ENCODE results near the gene CLCF1.

CLCF1 gene

DNA sequence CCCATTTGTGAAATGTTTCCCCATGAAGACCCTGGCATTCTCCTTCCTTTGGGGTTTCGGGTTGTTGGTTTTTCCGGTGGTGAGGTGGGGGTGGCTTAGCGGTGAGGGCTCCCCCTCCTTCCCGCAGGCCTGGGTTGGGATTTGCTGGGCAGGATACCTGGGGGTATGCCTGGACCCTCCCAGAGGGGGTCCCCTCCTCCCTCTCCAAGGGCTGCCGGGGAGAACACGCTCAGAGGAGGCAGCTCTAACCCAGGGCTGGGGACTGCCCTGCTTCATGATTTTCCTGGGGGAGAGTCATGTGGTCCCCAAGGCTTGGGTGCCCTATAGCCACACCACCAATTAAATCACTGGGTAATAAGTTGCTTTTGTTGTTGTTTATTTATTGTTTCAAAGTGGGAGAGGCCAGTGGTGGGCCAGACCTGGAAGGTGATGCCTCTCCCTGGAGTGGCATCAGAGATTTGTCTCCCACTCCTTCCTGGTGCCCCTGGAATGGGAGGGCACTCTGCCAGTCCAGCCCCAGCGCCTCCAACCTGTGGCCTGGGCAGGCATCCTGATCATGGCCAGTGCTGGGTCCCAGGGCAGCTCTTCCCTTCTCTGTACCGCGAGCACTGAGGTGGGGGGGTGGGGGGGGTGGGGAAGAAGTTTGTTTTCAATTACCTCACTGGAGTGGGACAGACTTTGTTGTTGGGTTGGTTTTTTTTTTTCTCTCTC lies 1.3 kb upstream of the CLCF1 start:
- peak; percentile 87 for DNase-seq

DNA sequence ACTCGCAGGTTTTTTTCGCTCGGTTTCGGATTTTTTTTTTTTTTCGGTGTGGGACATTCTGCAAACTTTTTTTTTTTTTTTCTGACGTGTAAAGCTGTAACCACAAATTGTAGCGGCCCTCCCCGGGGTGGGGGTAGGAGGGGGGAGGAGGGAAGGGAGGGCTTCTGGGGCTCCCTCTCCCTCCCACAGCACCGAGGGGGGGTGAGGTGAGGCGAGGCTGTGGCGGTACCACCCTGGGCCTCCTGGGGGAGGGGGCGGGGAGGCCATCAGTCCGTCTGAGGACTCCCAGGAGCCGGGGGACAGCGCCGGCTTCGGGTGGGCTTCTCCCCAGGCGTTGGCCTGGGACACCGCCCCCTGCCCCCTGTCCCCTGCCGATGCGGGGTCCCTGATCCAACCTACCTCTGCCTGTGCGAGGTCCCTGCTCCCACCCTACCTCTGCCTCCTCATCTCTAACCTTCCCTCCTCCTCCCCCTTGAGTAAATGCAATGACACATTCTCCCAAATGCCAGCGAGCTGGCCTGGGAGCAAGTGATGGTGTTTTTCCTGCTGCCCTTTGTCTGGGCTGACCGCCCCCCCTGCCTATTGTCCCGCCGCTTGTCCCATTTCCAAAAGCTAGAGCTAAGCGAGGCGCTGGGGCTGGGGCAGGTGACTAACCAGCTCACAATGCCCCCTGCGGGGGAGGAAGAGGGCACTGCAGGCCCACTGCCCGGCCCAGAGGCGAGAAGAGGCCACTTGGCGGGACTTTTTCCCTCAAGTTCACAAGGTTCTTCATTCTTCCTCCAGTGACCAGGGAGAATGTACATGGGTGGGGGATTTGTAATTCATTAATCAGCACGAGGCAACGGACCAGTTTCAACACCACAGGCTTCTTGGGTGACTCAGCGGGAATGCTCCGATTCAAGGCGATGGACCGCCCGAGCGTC lies 511 bp upstream of the CLCF1 start:
- DNase-seq = peak; percentile 100

DNA sequence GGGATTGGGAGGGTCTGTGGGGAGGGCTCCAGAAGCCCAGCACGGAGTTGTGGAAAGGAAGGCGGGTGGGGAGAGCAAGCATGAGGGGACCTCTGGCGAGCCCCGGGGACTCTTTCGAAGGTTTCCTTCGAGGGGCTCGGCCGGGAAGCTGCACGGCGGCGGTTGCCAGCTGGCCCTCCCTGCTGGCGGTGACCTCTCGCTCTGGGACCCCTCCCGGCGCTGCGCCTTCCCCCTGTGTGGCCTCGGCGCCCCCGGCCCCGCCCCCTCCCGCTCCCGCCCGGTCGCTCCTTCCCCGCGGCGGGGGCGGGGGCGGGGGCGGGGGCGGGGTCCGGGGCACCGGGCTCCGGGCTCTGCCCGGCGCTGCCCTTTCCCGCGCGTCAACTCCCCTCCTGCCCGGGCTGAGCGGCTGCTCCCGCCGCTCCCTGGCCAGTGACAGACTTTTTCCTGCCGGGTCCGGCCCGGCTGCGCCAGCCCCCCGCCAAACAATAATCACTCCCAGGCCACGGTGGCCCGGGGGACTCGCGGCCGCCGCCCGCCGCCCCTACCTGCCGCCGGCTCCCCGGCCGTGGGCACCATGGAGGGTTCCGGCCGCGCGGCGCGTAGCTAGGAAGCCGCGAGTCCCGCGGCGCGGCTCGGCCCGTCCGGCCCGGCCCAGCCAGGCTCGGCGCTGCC lies 941 bp downstream of the CLCF1 start:
- no peak for DNase-seq

DNA sequence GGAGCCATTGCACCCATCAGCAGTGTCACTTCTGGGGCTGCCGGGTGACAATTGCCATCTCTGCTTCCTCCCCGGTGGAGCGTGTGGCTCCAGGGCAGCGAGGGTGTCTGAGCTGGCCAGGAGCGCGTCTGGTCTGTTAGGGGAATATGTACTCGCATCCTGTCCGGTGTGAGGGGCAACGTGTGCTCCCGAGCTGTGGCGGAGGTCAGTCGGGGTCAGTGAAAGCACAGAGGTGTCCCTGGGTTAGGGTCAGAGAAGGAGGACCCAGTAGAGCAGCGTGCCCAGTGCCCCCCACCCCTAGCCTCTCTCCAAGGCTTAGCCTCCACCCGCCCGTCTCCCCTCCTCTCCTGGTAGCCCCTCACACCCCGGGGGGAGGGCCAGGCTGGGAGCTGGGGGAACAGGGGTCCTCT lies 1.5 kb downstream of the CLCF1 start:
- DNase-seq = no peak

DNA sequence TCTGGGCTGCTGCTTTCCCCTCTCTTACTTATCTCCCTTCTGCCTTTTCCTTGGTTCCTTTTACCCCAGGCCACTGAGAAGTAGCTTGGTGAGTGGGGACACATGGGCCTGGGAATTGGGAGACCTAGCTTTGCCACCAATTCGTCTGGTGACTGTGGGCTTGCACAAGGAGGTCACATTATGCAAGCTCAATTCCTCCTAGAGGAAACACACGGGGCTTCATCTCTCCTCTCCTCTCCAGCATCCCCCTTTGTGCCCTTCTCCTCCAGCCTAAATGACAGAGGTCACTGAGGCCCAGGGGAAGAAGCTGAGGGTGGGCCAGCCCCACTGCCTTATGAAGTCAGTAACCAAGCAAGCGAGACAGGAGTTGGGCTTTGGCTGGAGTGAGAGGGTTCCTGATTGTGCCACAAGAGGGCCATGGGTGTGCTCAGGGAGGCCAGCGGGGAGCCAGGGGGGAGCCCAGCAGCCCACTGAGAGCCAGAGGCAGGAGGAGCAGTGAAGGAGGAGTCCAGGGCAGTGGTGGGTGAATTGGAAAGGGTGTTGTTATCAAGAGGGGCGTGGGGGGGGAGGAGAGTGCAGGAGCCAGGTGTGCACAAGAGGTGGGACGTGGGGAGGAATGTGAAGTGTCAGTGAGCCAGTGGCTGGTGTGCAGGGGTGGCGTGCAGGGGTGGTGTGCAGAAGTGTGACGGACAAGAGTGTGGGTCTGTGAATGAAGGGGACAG lies 2.0 kb downstream of the CLCF1 start:
- peak; percentile 48 for DNase-seq

DNA sequence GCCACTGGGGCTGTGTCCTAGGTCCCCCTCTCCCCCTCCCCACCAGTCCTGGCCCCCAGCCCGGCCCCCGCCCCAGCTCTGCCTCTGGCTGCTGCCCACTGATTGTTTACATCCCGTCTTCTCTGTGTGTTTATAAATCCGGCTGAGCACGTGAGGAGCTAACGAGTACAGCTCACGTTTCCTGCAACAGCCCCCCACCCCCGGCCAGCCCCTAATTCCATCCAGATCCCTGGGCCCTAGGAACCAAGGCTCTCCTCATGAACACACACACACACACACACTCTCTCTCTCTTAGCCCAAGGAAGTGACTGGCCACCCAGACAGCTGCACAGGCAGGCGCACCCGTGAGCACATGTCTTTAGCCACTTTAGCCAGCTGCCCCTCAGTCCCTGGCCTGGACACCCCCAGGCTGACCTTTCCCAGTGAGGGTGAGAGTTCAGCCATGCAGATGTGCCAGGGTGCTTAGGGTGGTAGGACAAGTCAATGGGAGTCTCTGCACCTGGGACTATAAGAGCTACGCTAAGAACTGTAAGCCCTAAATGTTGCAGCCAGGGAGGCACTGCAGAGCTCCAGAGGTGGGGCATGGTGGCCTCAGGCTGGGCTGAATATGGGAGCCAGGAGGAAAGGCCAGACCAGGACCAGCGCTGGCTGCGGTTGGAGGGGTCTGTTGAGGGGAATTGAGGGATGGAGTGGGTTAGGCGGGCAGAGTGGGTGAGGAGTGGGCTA lies 2.9 kb downstream of the CLCF1 start:
- no peak for DNase-seq

DNA sequence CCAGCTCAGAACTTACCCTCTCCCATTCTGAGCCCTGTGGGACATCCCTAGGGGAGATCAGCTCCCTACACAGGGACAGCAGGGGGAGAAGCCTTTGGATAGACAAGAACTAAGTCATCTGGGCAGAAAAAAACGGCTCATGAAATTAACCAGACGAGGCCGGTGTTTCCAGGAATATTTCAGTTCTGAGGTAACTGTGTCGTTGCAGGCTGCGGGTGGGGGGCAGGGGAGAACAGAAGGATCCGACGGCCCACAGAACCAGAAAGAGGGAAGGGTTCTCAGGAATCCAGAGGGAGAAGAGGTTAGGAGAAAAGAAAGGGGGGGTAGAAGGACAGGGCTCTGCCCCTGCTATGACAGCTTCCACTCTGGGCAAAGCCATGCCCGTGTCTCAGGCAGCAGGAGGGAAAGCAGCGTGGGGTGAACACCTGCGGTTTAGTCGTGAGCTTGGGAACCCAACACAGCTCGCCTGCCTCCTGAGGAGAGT lies 3.6 kb downstream of the CLCF1 start:
- DNase-seq = peak; percentile 47

DNA sequence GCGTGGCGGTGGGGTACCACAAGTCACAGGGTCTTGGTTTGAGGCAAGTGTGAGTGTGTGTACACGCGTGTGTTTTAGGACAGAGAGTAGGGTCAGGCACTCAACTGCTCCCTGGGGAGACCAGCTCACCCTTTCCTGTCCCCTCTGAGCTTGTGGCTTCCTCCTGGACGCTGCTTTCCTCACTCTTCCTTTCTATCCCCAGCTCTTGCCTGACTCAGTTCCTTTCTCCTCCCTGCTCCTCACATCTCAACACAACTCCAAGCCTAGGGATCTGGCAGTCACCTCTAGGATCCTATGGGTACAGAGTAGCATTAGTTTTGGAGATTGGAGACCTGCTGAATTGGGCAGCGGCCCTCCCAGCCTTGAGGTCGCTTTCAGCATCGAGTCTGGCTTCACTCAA lies 4.1 kb downstream of the CLCF1 start:
- DNase-seq = no peak

DNA sequence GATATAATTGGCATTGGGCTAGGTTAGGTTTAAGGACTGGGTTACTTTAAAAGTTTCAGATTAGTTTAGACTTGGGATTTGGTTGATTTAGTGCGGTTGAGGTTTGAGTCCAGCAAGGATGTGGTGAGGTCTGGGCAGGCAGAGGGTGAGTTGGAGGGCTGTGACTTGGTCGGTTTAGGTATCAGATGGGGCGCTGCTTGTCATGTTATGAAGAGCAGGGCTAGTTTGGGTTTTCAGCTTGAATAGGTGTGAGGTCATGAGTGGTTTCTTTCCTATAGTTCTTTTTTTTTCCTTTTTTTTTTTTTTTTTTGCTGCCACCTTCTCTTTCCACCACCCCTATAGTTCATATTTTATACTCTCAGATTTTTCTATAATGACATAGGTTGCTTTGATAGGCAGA lies 4.8 kb downstream of the CLCF1 start:
- no peak for DNase-seq

DNA sequence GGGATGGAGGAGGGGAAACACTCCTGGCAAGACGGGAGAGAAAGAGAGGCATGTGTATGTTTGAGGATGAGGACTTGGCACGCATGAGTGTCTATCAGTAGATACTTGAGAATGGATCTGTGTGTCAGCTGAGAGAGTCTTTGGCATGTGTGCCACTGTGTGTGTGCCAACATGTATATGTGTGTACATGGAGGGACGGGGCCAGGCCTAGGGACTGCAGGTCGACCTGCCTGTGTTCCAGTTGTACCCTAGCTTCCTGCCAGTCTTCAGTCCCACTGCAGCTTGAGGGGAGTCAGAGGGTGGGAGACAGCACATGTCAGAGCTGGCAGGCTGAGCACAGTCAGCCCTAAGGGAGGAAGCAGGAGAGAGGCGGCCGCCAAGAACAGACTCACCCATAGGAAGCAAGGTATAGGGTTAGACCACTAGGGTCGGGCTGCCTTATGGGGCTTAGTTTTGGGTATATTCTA lies 5.6 kb downstream of the CLCF1 start:
- DNase-seq = no peak

DNA sequence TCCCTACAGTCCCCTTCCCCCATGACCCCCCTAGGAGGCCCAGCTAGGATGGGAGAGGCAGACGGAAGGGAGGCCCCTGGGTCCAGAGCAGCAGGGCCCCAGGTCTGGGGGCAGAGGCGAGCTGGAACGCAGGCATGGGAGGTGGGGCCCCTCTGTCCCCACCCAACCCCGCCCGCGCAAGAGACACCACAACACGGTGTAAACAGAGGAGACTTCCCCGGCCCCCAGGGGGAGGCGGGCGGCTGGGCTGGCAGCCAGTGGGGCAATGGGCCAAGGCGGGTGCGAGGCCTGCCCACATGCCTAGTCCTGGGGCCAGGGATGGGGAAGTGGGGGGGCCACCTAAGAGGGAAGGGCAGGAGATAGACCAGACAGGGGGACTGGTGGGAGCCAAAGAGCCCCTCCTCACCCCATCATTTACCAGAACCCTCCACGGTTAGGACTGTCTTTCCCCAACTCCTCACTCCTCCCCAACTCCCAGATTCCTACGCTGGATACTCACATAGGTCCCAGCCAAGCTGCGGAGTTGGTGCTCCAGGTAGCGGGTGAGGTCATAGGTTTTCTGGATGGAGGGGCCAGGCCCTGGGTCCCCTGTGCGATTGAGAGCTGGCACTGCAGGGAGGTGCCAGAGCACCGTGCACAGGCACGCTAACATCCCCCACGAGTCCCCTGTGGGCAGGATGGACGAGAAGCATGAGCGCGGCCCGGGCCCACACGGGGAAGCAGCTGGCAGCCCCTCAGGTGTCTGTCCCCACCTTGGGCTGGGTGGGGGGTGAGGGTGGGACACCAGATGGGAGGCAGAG lies 6.2 kb downstream of the CLCF1 start:
- DNase-seq = no peak

DNA sequence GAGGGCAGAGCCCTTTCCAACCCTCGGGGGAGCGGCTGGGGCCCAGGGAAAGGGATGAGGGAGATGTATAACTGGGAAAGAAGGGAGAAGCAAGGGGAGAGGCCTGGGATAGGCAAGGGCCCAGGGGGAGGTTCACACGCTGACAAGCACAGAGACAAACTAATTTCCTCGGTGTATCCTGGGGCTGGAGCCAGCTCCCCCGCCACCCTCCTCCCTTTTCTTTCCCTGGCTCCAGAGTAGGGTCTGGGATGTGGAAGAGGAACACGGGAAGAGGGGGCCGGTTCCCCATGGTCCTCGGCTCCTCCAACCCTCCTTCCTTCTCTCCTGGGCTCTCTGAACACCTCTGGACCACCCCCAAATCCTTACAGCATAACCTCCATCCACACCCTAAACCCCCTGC lies 6.9 kb downstream of the CLCF1 start:
- no peak for DNase-seq

DNA sequence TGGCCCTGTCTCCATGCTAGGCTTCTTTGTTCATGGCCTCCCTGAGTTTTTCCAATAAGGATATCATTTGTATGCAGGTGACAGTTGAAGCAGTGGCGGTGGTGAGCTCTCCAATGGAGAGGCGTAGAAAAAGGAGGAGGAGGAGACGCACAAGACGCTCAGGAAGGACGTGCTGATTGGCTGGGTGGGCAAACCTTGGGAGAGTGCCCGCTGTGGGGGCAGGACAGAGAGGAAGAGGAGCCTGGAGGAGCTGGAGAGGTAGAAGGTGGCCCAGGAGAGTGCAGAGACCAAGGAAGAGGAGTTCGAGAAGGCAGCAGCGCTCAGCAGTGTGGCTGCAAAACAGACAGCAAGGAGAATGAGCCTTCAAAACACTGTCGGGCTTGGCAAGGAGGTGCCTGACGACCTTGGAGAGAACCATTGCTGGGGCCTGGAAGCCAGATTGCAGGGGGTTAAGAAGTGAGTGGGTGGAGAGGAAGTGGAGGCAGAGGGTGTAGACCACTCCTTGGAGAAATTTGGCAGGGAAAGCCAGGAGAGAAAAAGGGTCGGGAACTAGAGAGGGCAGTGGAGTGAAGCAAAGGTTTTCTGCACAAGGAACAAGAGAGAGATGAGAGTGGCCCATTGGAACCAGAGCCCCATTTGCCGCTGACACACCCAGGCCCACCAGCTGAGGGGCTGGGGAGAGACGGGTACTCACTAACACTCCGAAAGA lies 7.5 kb downstream of the CLCF1 start:
- DNase-seq = no peak

DNA sequence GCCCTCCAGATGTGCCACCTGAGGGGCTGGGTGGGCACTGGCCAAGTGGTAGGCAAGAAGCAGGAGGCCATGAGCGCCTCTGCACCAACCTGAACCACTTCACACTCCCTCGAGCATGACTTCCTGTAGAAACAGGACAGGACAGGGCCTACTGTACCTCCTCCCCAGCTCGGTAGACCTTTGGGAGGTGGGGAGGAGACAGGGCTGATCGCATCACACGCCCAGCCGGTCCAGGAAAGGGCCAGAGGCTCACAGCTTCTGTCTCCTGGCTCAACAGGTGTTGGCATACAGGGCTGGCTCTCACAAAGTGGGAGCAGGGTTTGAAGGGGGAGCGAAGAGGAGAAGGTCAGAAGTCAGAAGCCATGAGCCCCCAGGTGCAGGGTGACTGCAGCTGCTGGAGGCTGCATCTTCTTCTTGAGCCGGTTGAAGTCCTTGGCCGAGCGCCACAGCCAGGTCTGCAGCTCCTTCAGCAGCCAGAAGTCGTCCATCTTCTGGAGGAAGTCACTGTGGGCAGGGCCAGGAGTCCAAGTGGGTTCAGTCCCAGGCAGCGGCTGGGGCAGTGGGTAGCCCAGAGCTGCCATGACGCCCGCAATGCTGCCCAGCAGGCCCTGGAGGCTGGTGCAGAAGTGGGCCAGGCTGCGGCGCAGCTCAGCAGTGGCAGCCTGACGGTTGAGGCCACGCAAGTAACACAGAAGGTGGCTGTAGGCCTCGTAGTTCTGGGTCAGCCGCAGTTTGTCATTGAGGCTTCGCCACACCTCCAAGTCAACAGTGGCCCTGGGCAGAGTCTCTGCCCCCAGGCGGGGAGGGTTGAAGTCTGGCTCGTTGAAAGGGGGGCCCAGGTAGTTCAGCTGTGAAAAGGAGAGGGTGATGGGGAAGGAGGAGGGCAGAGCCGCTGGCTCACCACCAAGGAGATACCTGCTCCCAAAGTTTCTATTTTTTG lies 8.3 kb downstream of the CLCF1 start:
- no peak for DNase-seq

DNA sequence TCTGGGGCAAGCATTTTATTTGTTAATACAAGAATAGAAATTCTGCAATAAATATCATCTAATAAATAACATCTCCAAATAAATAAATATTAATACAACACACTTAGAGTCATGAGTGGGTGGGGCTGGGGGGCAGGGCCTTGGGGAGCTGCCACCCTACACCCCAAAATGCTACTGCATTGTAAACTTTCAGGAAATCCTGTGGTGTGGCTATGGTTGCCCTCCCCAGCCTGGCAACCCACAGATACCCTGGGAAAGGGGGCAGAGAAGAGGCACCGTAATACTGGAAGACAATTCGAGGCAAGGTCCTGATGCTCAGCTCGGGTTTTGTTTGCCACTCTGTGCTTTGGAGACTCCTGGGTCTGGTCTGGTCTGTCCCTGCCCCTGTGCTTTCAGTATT lies 9.2 kb downstream of the CLCF1 start:
- DNase-seq = no peak

DNA sequence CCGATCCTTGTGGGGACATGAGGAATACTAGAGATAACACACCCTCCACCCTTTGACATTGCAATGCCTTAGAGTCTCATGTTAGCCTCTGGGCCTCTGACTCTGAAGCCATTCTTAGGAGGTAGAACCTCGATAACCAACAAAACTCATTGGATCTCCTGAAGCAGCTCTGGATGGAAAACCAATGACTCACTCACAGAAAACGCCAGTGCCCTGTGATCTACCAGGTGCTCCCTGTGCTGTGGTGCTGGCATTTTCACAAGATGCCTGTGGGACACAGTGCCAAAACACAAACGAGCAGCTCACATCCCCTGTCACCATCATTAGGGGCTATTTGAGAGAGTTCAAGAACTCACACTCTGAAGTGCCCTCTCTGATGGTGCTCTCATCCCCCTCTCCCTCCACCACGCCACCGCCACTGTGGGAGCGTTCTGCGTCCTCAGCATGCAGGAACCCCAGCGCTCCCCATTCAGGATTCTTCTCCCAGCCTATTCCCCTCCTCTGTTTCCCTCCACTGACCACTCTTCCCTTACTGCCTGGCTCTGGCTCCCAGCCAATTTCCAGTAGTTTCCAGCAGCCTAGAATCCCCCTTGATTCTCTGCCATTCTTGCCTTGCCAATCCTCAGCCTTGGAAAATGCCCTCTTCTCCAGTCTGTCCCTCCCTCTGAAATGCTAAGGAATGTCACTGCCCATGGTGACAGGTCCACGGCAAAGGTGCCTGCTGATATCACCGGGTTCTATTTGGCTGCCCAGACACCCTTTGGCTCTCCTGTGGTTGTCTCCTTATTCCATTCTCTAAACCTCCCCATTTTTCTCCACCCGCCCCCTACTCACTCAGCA lies 15.3 kb downstream of the CLCF1 start:
- DNase-seq = peak; percentile 64

DNA sequence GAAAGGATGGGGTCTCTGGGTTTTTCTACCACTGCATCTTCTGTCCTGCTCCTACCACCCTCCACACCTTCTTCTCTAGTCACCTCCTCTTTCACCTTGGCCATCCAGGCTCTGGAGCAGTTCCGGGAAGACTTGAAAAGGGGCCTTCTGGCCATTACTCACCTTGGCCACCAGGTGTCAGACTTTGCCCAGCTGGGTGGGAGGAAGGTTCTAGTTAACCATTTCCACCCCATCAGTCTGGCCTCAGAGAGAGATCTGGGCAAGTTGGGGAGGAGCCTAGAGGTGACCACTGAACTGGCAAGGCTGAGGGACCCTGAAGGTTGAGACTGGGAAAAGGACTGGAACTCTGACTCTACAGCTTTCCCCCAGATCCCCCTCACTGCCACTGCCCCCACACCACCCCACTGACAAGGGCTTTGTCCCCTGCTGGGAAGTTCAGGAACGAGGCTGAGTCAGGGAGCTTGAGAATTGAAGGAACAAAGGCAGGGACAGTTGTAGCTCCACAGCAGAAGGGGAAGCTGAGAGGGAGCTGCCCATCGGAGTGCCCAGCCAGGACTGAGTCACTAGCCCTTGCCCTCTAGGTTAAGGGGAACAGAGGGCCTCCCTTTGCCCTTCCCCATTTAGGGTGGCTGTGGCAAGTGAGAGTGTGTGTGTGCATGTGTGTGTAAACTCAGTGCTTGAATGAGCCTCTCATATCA lies 16.4 kb downstream of the CLCF1 start:
- DNase-seq = peak; percentile 79

DNA sequence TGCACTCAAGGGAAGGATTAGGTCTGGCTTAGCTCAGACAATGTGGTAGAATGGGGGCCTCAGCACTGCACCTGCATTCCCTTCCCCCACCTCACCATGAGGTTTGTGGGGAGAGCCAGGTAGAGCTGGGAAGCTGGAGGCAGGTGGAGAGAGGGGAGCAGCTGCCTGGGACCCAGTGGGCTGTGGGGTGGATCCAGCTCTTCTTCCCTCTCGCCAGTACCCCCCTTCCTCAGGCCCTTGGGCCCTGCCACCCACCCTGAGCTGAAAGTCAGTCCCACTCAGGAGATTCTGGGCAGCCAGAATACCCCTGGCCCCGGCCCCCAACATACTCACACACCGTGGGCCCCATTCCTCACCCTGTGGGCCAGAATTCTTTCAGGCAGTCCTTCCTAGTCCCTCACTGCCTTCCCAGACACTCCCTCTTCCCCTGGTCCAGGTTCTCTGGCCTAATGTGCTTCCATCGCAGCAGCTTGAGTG lies 17.0 kb downstream of the CLCF1 start:
- no peak for DNase-seq

Measured in kidney glomerular epithelial cell (primary cell).